ENCODE results near the gene CREG2. TPM values are rescaled to one million over a fixed set of nuclear protein-coding genes. Genes with fewer than 3 reads are reported as not detected.

Gene CREG2
- total RNA-seq, 4 donors from 2014 or later, result under 0.01 to 0.16 TPM; not detected in 2

- no peaks in the 10 kb centered on the region for H3K36me3 ChIP-seq
- in situ Hi-C loops (cut with MboI; ENCODE audit: low pct_ligation_motif_present in 1 of 4, low pct_unique_long_range_greater_than_20kb in 1 of 4, low sequenced_read_pairs in 3 of 4), result no loop called here
- H3K4me1 ChIP-seq, result no peaks in the 10 kb centered on the region
- TF ChIP-seq POLR2AphosphoS5 (IDR thresholded peaks at IDR 0.05) (no peak), POLR2A (IDR thresholded peaks at IDR 0.05) (no peak), CTCF (IDR thresholded peaks at IDR 0.05) (no peak), EP300 (IDR thresholded peaks at IDR 0.05; ENCODE audit: low read depth) (no peak)
- no peaks in the 10 kb centered on the region for H3K27me3 ChIP-seq
- no peak overlapping the region for H3K27ac ChIP-seq
- 72 to 83% methylated on average over 6 to 10 of the region's 10 CpGs for WGBS, 2 donors (ENCODE audit: low coverage in 1 of 2)
- DNase-seq, result no peak
- intact Hi-C loops (cut with DNase I; ENCODE audit: low total_unique reads), result no loop called here
- H3K9me3 ChIP-seq, result no peaks in the 10 kb centered on the region
- H3K4me3 ChIP-seq, result no peak overlapping the region
Measured at GRCh38 chr2:101428422-101429176, 41.3 kb upstream of the CREG2 start.

- intact Hi-C loops (cut with DNase I; ENCODE audit: low total_unique reads) (no loop called here), in situ Hi-C loops (cut with MboI; ENCODE audit: low pct_ligation_motif_present in 1 of 4, low pct_unique_long_range_greater_than_20kb in 1 of 4, low sequenced_read_pairs in 3 of 4) (no loop called here)
- no peaks in the 10 kb centered on the region for H3K9me3 ChIP-seq
- H3K36me3 ChIP-seq, result no peaks in the 10 kb centered on the region
- H3K4me3 ChIP-seq, result no peak overlapping the region
- no peaks in the 10 kb centered on the region for H3K27me3 ChIP-seq
- no peaks in the 10 kb centered on the region for H3K4me1 ChIP-seq
- DNase-seq, result no peak
- TF ChIP-seq CTCF (IDR thresholded peaks at IDR 0.05) (no peak), POLR2AphosphoS5 (IDR thresholded peaks at IDR 0.05) (no peak), POLR2A (IDR thresholded peaks at IDR 0.05) (no peak), EP300 (IDR thresholded peaks at IDR 0.05; ENCODE audit: low read depth) (no peak)
- 87 to 90% methylated on average over 8 to 13 of the region's 13 CpGs for WGBS, 2 donors (ENCODE audit: low coverage in 1 of 2)
- H3K27ac ChIP-seq, result no peak overlapping the region
Measured at GRCh38 chr2:101427743-101428142, 40.4 kb upstream of the CREG2 start.

GRCh38 chr2:101427240-101427639, 39.9 kb upstream of the CREG2 start:
- DNase-seq, result no peak
- 95 to 96% methylated on average over 5 to 7 of the region's 7 CpGs for WGBS, 2 donors (ENCODE audit: low coverage in 1 of 2)
- no peaks in the 10 kb centered on the region for H3K4me1 ChIP-seq
- H3K27ac ChIP-seq, result no peak overlapping the region
- H3K36me3 ChIP-seq, result no peaks in the 10 kb centered on the region
- H3K27me3 ChIP-seq, result no peaks in the 10 kb centered on the region
- no peaks in the 10 kb centered on the region for H3K9me3 ChIP-seq
- in situ Hi-C loops (cut with MboI; ENCODE audit: low pct_ligation_motif_present in 1 of 4, low pct_unique_long_range_greater_than_20kb in 1 of 4, low sequenced_read_pairs in 3 of 4) (no loop called here), intact Hi-C loops (cut with DNase I; ENCODE audit: low total_unique reads) (no loop called here)
- no peak overlapping the region for H3K4me3 ChIP-seq
- TF ChIP-seq CTCF (IDR thresholded peaks at IDR 0.05) (no peak), POLR2AphosphoS5 (IDR thresholded peaks at IDR 0.05) (no peak), POLR2A (IDR thresholded peaks at IDR 0.05) (no peak), EP300 (IDR thresholded peaks at IDR 0.05; ENCODE audit: low read depth) (no peak)

GRCh38 chr2:101426822-101427221, 39.5 kb upstream of the CREG2 start:
- Histone ChIP-seq H3K27me3 (no peaks in the 10 kb centered on the region), H3K27ac (no peak overlapping the region), H3K4me3 (no peak overlapping the region), H3K9me3 (no peaks in the 10 kb centered on the region), H3K36me3 (no peaks in the 10 kb centered on the region), H3K4me1 (no peaks in the 10 kb centered on the region)
- in situ Hi-C loops (cut with MboI; ENCODE audit: low pct_ligation_motif_present in 1 of 4, low pct_unique_long_range_greater_than_20kb in 1 of 4, low sequenced_read_pairs in 3 of 4) (no loop called here), intact Hi-C loops (cut with DNase I; ENCODE audit: low total_unique reads) (no loop called here)
- no peak for DNase-seq
- WGBS, 2 donors (ENCODE audit: low coverage in 1 of 2), result 73 to 87% methylated on average over 2 to 7 of the region's 7 CpGs
- TF ChIP-seq POLR2A (IDR thresholded peaks at IDR 0.05) (no peak), EP300 (IDR thresholded peaks at IDR 0.05; ENCODE audit: low read depth) (no peak), POLR2AphosphoS5 (IDR thresholded peaks at IDR 0.05) (no peak), CTCF (IDR thresholded peaks at IDR 0.05) (no peak)

All from transverse colon (tissue), 4 donors.